SIG-M5 (cell line): ENCODE measurements around the gene NTM.
"Not testable (repeated sequence)": the region's sequence is repeated elsewhere in the genome, so short reads cannot be mapped to it uniquely, and the experiment has no call there.

Experiments used
- DNase-seq: peaks from one replicate; lab custom pipeline; 2025; lab: John Stamatoyannopoulos, UW

The NTM gene

DNA sequence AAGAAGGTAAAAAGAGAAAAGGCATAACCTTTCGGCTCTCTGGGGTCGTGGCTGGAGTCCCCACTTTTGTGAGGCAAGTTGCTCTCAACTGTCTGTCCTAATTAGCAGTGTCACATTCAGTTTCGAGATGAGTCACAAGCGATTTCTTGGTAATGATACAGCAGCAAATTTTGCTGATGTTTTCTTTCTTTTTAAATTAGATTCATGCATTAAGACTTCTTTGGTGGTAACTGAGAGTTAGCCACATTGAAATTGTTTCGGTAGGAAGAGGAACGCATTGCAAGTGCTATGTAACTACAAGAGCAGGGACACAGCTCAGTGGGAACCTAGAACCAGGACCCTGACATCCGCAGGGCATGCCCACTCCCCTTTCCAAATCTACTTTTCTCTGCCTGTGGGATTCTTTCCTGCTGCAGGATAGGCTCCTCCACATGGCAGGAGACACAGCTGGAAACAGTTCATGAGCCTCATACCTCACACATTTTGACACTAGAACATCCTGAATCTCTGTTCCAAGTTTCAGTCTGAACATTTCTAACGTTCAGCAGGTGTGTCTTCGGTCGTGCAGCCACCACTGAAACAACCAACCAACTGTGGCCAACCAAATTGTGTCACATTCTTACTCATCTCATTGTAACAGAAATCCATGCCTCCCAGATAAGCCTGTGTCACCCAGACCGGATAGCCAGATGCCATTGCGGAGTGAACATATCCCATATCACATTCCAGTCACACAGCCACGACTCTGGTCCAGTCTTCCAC lies 987.6 kb downstream of the NTM start:
- DNase-seq: no peak

DNA sequence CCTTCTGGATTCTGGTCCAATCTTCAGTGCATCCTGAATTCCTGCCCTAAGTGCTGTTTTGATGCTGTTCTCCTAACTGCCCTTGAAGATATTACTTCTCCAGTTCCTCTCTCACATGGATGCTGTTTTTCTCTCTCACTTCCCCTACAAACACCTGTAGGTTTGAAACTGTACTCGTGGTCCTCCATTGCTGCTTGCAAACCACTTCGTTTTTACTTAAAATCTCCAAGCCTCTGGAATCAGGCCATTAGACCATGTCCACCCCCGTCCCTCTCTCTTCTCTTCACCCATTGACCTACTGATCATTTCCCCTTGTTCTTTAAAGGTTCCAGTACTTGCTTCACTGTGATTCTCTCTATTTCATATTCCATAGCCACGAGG lies 988.1 kb downstream of the NTM start:
- DNase-seq: no peak

DNA sequence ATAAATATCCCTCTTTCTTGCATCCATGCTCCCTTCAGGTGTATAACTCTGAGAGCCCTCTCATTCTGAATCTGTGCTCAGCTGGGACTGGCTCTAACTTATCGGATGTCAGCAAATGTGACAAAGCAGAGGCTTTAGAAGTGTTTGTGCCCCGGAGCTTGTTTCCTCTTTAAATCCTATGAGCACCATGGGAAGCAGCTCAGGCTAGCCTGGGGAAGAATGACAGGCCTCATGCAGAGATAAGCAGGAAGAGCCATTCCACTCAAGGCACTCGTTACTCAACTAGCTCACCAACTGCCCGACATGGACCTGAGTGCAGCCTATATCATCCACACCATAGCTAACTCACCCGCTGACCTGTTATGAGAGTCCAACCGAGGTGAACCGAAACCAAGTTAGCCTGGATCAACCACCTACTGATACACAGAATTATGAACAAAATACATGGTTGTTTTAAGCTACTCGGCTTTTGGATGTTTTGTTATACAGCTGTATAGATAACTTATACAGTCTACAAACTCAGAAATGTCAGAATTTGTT lies 990.7 kb downstream of the NTM start:
- DNase-seq: no peak

DNA sequence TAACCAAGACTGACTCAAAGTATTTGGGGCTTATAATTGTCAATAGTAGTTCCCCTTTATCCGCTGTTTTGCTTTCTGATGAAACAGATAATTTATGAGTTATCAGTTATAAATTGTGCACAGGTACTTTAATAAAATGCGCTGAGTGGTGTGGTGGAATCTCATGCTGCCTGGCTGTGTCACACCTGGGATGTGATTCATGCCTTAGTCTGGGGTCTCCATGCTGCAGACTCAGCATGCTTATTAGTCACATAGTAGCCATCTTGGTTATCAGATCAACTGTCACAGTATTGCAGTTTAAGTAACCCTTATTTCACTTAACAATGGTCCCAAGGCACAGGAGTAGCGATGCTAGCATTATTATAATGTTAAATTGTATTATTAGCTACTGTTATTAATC lies 995.2 kb downstream of the NTM start:
- DNase-seq: no peak

DNA sequence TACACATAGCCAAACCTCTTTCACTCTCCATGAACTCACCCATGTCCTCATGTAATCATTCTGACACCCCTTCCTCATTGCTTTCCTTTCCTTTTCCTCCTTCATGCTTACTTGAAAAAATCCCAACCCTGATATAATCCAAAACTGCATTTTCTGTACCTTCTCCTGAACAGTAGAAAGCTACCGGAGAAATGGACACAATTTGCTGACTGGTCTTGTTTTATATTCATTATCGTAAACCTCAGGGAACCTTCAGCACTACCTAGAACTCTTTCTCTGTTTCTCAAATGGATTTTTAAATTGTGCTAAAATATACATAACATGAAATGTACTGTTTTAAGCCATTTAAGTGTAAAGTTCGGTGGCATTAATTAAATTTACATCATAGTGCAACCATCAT lies 996.9 kb downstream of the NTM start:
- DNase-seq: no peak

DNA sequence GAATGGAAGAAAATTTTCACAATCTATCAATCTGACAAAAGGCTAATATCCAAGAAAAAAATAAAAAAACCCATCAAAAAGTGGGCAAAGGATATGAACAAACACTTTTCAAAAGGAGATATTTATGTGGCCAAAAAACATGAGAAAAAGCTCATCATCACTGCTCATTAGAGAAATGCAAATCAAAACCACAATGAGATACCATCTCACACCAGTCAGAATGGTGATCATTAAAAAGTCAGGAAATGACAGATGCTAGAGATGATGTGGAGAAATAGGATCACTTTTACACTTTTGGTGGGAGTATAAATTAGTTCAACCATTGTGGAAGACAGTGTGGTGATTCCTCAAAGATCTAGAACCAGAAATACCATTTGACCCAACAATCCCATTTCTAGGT lies 999.7 kb downstream of the NTM start:
- not testable (repeated sequence) for DNase-seq

DNA sequence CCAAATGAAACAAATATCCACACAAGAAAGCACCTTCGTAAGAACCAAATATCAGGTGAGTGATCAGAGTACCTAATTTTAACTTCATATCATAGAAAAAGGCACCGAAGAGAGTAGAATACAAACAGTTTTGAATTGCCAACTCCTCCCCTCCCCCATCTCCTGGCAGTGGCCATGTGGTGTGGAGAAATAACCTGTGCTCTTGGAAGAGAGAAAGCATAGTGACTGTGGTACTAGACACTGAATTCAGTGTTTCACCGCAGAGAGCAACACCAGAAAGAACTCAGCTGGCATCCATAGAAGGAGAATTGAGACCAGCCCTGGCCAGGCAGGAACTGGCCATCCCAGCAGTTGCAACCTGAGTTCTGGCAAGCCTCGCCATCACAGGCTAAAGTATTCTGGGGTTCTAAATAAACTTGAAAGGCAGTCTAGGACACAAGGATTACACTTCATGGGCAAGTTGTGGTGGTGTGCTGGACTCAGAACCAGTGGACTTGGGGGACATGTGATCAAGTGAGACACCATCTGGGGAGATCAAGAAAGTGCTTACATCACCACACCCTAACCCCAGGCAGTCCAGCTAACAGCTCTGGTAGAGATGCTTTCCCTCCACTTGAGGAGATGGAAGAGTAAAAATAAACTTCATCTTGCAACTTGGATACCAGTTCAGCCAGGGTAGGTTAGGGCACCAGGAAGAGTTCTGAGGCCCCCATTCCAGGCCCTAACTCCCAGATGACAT lies 1003.2 kb downstream of the NTM start:
- DNase-seq: no peak

DNA sequence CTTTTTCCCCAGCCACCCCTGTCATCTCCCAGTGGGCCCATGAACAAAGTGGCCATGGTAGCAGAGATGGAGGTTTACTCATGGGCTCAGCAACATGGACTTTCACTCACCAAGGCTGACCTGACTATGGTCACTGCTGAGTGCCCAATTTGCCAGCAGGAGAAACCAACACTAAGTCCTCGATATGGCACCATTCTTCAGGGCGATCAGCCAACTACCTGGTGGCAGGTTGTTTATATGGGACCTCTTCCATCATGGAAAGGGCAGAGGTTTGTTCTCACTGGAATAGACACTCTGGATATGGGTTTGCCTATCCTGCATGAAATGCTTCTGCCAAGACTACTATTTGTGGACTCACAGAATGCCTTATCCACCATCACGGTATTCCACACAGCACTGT lies 1009.1 kb downstream of the NTM start:
- no peak for DNase-seq
